Measurements from ENCODE around the gene REEP6.
"Not testable (repeated sequence)": the region's sequence is repeated elsewhere in the genome, so short reads cannot be mapped to it uniquely, and the experiment has no call there.

REEP6 gene

DNA sequence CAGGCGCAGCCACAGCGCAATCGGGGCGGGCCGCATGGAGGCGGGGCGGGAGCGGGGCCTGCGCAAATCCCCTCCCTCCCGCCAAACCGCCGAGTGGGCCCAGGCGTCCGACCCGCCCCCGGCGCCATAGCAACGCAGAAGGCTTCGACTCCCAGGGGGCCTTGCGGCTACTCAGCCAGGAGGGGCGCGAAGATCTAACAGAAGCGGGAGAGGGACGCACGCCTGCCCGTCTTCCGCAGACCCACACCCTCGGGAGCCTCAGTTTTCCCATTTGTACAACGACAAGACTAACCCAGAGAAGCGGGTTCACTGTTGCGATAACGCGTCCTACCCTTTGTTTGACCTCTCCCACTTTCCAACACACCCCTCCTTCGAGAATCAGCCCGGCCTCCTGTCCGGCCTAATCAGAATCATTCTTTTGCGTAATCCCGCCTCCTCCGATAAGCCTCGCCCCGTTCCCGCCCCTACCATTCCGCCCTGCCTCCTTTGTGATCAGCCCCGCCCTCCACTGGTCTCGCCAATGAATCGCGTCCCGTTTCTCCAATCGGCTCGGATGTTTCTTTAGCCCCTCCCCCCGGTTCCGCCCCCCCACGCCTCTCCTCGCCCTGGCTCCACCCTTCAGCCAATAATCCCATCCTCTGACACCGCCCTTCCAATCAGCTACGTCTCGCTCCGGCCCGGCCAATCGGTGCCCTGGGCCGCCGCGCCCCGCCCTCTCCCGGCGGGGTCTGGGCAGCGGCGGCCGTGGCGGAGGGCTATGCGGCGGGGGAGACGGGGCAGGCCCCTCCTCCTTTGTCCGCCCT lies 469 bp upstream of the REEP6 start, which contains the start of gene PCSK4:
Gene PCSK4 (minus strand): TSS at position 40 of the 803 bp plus-strand sequence. CDS start 4 bp downstream, at position 36.
- peak; percentile 100 for DNase-seq (ENCODE audit: low spot score)

GRCh38 chr19:1491849-1492170 lies 829 bp downstream of the REEP6 start:
- DNase-seq (ENCODE audit: low spot score) = no peak

GRCh38 chr19:1492474-1493006 lies 1.6 kb downstream of the REEP6 start:
- DNase-seq (ENCODE audit: low spot score) = no peak

DNA sequence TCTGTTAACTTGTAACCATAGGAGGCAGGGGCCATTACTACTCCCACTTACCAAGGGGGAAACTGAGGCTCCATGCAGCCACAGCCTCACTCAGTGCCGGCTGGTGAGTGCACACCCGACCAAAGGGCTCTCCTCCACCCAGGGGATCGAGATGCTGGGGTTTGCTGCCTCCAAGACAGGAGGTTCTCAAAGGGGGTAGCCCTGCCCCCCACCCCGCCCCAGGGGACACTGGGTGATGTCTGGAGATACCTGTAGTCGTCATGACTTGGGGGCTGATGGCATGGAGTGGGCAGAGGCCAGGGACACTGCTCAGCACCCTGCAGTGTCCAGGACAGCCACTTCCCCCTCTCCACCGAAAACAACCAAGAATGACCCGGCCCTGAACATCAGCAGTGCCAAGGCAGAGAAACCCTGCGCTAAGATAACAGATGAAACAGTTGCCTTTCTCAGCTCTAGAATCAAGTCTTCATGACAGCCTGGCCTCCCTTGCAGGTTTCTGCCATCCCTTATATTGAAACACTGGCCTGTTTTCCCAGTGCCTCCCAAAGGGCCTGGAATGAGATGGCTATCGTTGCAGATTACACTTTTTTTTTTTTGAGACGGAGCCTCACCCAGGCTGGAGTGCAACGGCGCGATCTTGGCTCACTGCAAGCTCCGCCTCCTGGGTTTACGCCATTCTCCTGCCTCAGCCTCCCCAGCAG lies 3.3 kb downstream of the REEP6 start:
- no peak for DNase-seq (ENCODE audit: low spot score)

DNA sequence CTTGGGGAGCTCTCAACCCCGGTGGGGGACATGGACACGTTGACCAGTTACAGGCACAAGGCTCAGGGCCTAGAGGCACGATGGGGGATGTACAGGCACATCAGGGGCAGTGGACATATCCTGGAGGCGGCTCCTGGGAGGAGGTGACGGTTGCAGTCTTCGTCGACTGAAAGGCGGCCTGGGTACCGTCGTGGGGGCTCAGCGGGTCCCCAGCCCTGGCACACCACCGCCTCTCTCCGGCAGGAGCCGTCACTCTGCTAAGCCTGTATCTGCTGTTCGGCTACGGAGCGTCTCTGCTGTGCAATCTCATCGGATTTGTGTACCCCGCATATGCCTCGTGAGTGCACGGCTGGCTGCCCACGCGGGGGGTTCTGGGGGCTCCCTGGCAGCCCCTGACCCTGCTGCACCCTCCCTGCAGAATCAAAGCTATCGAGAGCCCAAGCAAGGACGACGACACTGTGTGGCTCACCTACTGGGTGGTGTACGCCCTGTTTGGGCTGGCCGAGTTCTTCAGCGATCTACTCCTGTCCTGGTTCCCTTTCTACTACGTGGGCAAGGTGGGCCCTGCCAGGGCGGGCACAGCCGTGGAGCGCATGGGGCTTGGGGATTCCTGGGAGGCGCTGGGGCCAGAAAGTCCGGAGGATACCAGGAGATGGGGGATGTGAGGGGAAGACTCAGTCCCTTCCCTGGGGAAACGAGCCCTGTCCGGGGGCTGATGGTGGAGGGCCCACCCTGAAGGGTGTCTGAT lies 4.2 kb downstream of the REEP6 start:
- DNase-seq (ENCODE audit: low spot score) = no peak

DNA sequence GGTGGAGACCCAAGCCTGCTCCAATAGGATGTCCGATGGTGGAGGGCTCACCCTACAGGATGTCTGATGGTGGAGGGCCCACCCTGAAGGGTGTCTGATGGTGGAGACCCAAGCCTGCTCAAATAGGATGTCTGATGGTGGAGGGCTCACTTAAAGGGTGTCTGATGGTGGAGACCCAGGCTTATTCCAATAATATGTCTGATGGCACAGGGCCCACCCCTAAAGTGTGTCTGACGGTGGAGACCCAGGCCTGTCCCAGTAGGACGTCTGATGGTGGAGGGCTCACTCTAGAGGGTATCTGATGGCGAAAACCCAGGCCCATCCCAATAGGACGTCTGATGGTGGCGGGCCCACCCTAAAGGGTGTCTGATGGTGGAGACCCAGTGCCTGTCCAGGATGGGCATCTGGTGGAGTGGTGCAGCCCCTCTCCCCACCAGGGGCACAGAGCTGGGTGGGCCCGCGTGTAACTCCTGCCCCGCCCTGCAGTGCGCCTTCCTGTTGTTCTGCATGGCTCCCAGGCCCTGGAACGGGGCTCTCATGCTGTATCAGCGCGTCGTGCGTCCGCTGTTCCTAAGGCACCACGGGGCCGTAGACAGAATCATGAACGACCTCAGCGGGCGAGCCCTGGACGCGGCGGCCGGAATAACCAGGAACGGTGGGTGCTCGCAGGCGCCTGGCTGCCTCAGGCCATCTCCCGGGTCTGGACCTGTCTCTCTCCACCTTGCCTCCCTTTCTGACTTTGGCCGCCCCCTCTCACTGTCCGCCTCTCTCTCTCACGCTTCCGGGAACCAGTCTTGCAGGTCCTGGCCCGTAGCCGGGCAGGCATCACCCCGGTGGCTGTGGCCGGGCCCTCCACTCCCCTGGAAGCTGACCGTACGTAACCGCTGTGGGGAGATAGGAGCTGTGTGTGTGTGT lies 5.1 kb downstream of the REEP6 start:
- DNase-seq (ENCODE audit: low spot score) = no peak

- no peak for DNase-seq (ENCODE audit: low spot score)
These were observed 6.0 kb downstream of the REEP6 start for GRCh38 chr19:1496714-1497577.

GRCh38 chr19:1497578-1498235 lies 6.7 kb downstream of the REEP6 start:
- DNase-seq (ENCODE audit: low spot score) = no peak

DNA sequence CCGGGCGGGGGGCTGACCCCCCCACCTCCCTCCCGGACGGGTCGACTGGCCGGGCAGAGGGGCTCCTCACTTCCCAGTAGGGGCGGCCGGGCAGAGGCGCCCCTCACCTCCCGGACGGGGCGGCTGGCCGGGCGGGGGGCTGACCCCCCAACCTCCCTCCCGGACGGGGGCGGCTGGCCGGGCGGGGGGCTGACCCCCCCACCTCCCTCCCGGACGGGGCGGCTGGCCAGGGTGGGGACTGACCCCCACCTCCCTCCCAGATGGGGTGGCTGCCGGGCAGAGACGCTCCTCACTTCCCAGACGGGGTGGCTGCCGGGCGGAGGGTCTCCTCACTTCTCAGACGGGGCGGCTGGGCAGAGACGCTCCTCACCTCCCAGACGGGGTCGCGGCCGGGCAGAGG lies 8.2 kb downstream of the REEP6 start:
- not testable (repeated sequence) for DNase-seq (ENCODE audit: low spot score)

DNA sequence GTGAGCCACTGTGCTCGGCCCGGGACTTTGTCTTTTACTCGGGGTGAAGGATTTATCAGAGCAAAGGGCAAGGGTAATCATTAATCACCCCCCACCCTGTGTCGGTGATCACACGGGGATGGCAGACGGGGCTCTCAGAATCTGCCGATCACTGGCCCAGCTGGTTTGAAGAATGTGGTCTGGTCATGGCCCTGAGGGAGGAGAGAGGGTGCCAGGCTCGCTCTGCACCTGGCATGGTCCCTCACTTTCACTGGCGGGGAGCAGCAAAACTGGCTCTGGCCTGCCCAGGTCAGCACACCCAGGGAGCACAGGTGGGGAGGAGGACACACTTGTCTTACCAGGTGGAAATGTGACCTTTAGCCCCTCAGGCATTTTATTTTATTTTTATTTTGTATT lies 10.2 kb downstream of the REEP6 start:
- no peak for DNase-seq (ENCODE audit: low spot score)

DNA sequence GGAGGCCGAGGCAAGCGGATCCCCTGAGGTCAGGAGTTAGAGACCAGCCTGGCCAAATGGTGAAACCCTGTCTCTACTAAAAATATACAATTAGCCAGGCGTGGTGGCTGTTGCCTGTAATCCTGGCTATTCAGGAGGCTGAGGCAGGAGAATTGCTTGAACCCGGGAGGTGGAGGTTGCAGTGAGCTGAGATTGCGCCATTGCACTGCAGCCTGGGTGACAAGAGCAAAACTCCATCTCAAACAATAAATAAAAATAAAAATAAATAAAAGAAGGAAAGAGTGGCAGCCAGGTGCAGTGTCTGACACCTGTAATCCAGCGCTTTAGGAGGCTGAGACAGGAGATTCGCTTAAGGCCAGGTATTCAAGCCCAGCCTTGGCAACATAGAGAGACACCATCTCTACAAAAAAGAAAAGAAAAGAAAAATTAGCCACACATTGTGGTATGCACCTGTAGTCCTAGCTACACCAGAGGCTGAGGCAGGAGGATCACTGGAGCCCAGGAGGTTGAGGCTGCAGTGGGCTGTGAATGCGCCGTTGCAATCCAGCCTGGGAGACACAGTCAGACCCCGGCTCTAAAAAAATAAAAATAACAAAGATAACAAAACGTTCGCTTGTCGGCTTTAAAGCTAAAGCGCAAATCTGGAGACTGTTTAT lies 11.6 kb downstream of the REEP6 start:
- DNase-seq (ENCODE audit: low spot score) = no peak

- peak; percentile 81 for DNase-seq (ENCODE audit: low spot score)
These were observed 12.3 kb downstream of the REEP6 start for GRCh38 chr19:1503089-1503924.

GRCh38 chr19:1503925-1504773 lies 13.2 kb downstream of the REEP6 start:
- no peak for DNase-seq (ENCODE audit: low spot score)

GRCh38 chr19:1505012-1505411 lies 14.0 kb downstream of the REEP6 start:
- no peak for DNase-seq (ENCODE audit: low spot score)

DNA sequence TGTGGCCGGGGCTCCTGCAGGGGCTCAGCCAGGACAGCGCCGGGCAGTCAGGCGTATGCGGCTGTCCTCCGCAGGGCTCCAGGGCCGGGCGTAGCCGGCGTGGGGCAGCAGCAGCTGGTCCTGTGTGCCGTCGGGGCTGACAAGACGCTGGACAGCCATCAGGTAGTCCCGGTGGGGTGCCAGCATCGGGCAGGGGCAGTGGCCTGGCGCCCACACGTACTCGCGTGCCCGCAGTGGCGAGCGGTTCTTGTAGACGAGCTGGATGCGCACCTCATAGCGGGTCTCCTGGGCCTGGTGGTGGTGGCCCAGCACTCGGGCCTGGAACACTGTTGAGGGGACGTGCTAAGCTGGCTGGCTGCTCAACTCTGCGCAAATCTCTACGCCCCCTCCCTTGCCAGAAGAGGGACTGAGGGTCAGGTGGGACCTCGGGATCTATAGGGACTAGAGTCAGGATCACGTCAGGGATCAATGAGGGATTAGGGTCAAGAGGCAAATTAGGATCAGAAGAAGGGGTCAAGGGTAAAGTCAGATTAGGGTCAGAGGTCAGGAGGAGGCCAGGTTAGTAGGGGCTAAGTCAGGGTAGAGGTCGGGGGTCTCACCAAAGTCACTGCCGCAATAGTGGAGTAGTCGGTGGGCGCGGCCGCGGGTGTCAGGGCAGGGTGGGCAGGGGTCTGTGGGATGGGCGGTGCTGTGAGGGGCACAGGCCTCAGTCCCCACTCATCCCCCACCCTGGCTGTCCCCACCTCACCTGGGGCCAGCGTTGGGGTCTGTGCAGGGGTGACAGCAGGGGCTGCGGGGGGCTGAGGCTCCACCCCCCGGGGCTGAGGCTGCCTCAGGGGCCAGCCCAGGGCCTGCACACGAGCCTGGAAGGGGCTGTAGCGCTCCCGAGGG lies 15.3 kb downstream of the REEP6 start:
- no peak for DNase-seq (ENCODE audit: low spot score)

DNA sequence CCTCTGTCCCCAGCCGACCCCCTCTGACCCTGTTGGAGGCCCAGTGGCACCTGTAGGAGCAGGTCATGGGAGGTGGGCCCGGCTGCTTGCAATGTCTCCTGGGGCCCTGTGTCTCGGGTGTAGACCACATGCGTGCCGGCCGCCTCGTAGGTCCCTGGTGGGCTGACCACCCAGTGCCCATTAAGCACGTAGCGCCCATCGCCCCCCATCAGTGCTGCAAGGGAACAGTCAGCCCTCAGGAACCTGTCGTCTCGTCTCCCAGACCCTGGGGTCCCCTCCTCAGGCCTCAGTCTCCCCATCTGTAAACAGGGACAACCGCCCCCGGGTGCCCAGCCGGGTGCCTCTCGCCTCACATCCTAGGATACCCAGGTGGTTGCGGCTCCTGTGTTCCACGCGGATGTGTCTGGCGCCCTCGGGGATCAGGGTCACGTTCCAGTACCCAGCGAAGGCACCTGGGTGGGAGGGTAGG lies 16.2 kb downstream of the REEP6 start:
- no peak for DNase-seq (ENCODE audit: low spot score)
